ENCODE data around the gene FH. TPM values are rescaled to one million over a fixed set of nuclear protein-coding genes. Genes with fewer than 3 reads are reported as not detected.

FH gene
- total and polyA plus RNA-seq, 2 experiments from 2014 or later: 56.2 to 69.8 TPM

- H2AFZ ChIP-seq: no peak overlapping the region
- peaks cover 32% of the 10 kb centered on the region for H3K27me3 ChIP-seq (ENCODE audit: insufficient read depth)
- no peak overlapping the region for H3K27ac ChIP-seq (ENCODE audit: low read depth)
- H3F3A ChIP-seq (replicated peaks; ENCODE audit: low read depth): no peaks in the 10 kb centered on the region
- Mint-ChIP-seq H3K27ac (no peak overlapping the region), H3K9me3 (no peaks in the 10 kb centered on the region), H3K36me3 (ENCODE audit: low read depth) (no peaks in the 10 kb centered on the region), H3K27me3 (ENCODE audit: insufficient read depth, low read depth, poor library complexity) (peaks cover 9% of the 10 kb centered on the region), H3K4me3 (no peak overlapping the region), H3K4me1 (0 out of 3 replicates have a peak, but pooled peaks cover 3% of the 10 kb centered on the region)
- no peaks in the 10 kb centered on the region for H3K4me1 ChIP-seq (ENCODE audit: insufficient read depth)
- H4K20me1 ChIP-seq (replicated peaks; ENCODE audit: insufficient read depth): no peaks in the 10 kb centered on the region
- DNase-seq (ENCODE audit: low spot score) (no peak), ATAC-seq (no peak)
- no peaks in the 10 kb centered on the region for H3K36me3 ChIP-seq (ENCODE audit: insufficient read depth)
- no peaks in the 10 kb centered on the region for H3K79me2 ChIP-seq (replicated peaks; ENCODE audit: insufficient read depth)
- 0 out of 2 replicates have a peak, but pooled peaks cover 11% of the 10 kb centered on the region for H3K9me2 ChIP-seq (ENCODE audit: insufficient read depth)
- TF ChIP-seq NANOG (IDR thresholded peaks at IDR 0.05; ENCODE audit: borderline replicate concordance) (no peak), POLR2AphosphoS5 (IDR thresholded peaks at IDR 0.05; ENCODE audit: low read depth) (no peak), STAT1 (IDR thresholded peaks at IDR 0.05; ENCODE audit: unreplicated experiment) (no peak), ZNF462 (CRISPR knock-in tag; IDR thresholded peaks at IDR 0.05) (no peak), EZH2 (IDR thresholded peaks at IDR 0.05; ENCODE audit: low read depth, unreplicated experiment) (no peak), ETS1 (IDR thresholded peaks at IDR 0.05) (no peak), ZNF114 (CRISPR knock-in tag; IDR thresholded peaks at IDR 0.05) (no peak)
- TF ChIP-seq, protein P1, sequence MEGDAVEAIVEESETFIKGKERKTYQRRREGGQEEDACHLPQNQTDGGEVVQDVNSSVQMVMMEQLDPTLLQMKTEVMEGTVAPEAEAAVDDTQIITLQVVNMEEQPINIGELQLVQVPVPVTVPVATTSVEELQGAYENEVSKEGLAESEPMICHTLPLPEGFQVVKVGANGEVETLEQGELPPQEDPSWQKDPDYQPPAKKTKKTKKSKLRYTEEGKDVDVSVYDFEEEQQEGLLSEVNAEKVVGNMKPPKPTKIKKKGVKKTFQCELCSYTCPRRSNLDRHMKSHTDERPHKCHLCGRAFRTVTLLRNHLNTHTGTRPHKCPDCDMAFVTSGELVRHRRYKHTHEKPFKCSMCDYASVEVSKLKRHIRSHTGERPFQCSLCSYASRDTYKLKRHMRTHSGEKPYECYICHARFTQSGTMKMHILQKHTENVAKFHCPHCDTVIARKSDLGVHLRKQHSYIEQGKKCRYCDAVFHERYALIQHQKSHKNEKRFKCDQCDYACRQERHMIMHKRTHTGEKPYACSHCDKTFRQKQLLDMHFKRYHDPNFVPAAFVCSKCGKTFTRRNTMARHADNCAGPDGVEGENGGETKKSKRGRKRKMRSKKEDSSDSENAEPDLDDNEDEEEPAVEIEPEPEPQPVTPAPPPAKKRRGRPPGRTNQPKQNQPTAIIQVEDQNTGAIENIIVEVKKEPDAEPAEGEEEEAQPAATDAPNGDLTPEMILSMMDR (conservative IDR thresholded peaks at IDR 0.05; ENCODE audit: low read depth in 2 of 2): no peak
- TF ChIP-seq, protein P2, sequence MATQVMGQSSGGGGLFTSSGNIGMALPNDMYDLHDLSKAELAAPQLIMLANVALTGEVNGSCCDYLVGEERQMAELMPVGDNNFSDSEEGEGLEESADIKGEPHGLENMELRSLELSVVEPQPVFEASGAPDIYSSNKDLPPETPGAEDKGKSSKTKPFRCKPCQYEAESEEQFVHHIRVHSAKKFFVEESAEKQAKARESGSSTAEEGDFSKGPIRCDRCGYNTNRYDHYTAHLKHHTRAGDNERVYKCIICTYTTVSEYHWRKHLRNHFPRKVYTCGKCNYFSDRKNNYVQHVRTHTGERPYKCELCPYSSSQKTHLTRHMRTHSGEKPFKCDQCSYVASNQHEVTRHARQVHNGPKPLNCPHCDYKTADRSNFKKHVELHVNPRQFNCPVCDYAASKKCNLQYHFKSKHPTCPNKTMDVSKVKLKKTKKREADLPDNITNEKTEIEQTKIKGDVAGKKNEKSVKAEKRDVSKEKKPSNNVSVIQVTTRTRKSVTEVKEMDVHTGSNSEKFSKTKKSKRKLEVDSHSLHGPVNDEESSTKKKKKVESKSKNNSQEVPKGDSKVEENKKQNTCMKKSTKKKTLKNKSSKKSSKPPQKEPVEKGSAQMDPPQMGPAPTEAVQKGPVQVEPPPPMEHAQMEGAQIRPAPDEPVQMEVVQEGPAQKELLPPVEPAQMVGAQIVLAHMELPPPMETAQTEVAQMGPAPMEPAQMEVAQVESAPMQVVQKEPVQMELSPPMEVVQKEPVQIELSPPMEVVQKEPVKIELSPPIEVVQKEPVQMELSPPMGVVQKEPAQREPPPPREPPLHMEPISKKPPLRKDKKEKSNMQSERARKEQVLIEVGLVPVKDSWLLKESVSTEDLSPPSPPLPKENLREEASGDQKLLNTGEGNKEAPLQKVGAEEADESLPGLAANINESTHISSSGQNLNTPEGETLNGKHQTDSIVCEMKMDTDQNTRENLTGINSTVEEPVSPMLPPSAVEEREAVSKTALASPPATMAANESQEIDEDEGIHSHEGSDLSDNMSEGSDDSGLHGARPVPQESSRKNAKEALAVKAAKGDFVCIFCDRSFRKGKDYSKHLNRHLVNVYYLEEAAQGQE (IDR thresholded peaks at IDR 0.05; ENCODE audit: unreplicated experiment): no peak
- H3K4me3 ChIP-seq: no peak overlapping the region
- H3K4me2 ChIP-seq: no peak overlapping the region
Measured at GRCh38 chr1:241460098-241460873, 59.3 kb downstream of the FH start.
